ENCODE measurements around the gene RNU6-7. TPM values are rescaled to one million over a fixed set of nuclear protein-coding genes. Genes with fewer than 3 reads are reported as not detected.

RNU6-7 gene
- total and polyA plus RNA-seq, 2 of the 13 experiments (the other 11 are each of a cell fraction or from before 2014, with no cell fraction given): under 0.01 TPM; not detected in 1

- DNase-seq (ENCODE audit: low spot score) (no peak), ATAC-seq (peak; percentile 35; the same call in 2 of the 3 replicates), FAIRE-seq (no peak)
- no peak overlapping the region for H3K4me2 ChIP-seq (ENCODE audit: low read depth, low read length)
- no TSS peak for BruUV-seq (replicated peaks)
- WGBS (ENCODE audit: low lambda C conversion rate): 21% methylated on average over 5 of the region's 5 CpGs
- intact Hi-C loops (cut with micrococcal nuclease; ENCODE audit: unreplicated experiment) (no loop called here), in situ Hi-C loops (cut with HindIII; ENCODE audit: extremely low pct_ligation_motif_present, low pct_unique_long_range_greater_than_20kb) (no loop called here)
- ChIA-PET POLR2A (no interaction called here), CTCF (ENCODE audit: low intra/inter-chr PET ratio, low total read pairs) (no interaction called here)
- H3K79me2 ChIP-seq (ENCODE audit: insufficient read depth, low read length): no peaks in the 10 kb centered on the region
- no peak overlapping the region for H3K27ac ChIP-seq (ENCODE audit: extremely low read length, insufficient read depth, low read length)
- H3K4me1 ChIP-seq (ENCODE audit: insufficient read depth, low read length): peaks cover 6% of the 10 kb centered on the region; the same call in 1 of the 2 replicates
- no peaks in the 10 kb centered on the region for H4K20me1 ChIP-seq (ENCODE audit: insufficient read depth, low read length)
- no peaks in the 10 kb centered on the region for H3K9me3 ChIP-seq (ENCODE audit: low read length)
- TF ChIP-seq RBM39 (IDR thresholded peaks at IDR 0.05; ENCODE audit: low read depth, low read length, poor library complexity, severe bottlenecking) (no peak), AFF4 (CRISPR knock-in tag; IDR thresholded peaks at IDR 0.05) (no peak), HNRNPLL (IDR thresholded peaks at IDR 0.05; ENCODE audit: low read depth, low read length, poor library complexity, severe bottlenecking) (no peak), ADNP (CRISPR knock-in tag; IDR thresholded peaks at IDR 0.05) (no peak), NFE2 (CRISPR knock-in tag; IDR thresholded peaks at IDR 0.05) (no peak)
- no peak overlapping the region for H3K4me3 ChIP-seq (replicated peaks in 1 of 3; ENCODE audit: insufficient read depth in 1 of 3, low read depth in 2 of 3, low read length in 3 of 3)
- H3K36me3 ChIP-seq (replicated peaks in 1 of 2; ENCODE audit: control insufficient read depth in 1 of 2, insufficient read depth in 2 of 2, low read length in 2 of 2): no peaks in the 10 kb centered on the region
- H2AFZ ChIP-seq (ENCODE audit: low read length): peak overlapping the region; percentile 45
- H3K27me3 ChIP-seq (ENCODE audit: control insufficient read depth in 1 of 2, insufficient read depth in 2 of 2, low read length in 2 of 2): no peaks in the 10 kb centered on the region
- no peak overlapping the region for H3K9ac ChIP-seq (ENCODE audit: insufficient read depth, low read depth, low read length)
Observed at GRCh38 chr14:32217301-32217700, 15.5 kb downstream of the RNU6-7 start.
